GM19023 (cell line): ENCODE measurements around the gene PCDHGC5.

Source experiments
- ATAC-seq: cut with Tn5 transposase; IDR thresholded peaks from one replicate; pipeline ENCODE4 v1.9.1; 2021; ENCODE audit warnings: mild to moderate bottlenecking, moderate library complexity; ENCODE audit not compliant: unreplicated experiment

The PCDHGC5 gene

GRCh38 chr5:141512390-141512910, 23.6 kb downstream of the PCDHGC5 start:
- ATAC-seq, result no peak

DNA sequence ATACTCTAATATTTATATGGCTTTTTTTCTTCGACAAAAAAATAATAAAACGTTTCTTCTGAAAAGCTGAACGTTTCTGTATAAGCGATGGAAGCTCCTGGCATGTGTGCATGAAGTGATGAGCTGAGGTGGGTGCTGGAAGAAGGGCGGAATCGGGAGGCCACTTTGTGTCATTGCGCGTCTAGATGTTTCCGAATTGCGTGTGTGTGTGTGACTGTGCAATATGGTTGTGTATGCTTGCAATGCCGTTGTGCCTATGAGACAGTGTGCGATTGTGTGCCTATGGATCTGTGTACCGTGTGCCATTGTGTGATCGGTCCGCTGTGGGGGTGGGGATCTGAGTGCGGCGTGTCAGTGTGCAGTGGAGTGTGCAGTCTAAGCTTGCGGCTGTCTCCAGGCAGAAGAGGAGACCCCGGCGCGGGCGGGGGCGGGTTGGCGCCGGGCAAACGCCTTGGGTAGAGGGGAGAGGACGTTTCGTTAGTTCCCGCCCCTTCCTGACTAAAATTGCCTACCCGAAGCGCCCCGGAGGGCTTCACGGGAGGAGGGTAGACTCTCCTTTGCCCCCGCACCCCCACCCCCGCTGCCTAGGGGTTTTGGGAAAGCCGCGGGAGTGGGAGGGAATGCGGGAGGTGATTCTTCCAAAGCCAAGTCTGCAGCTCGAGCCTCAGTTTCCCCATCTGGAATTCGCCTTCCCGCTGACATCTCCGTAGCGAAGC, 24.2 kb downstream of the PCDHGC5 start:
- no peak for ATAC-seq

DNA sequence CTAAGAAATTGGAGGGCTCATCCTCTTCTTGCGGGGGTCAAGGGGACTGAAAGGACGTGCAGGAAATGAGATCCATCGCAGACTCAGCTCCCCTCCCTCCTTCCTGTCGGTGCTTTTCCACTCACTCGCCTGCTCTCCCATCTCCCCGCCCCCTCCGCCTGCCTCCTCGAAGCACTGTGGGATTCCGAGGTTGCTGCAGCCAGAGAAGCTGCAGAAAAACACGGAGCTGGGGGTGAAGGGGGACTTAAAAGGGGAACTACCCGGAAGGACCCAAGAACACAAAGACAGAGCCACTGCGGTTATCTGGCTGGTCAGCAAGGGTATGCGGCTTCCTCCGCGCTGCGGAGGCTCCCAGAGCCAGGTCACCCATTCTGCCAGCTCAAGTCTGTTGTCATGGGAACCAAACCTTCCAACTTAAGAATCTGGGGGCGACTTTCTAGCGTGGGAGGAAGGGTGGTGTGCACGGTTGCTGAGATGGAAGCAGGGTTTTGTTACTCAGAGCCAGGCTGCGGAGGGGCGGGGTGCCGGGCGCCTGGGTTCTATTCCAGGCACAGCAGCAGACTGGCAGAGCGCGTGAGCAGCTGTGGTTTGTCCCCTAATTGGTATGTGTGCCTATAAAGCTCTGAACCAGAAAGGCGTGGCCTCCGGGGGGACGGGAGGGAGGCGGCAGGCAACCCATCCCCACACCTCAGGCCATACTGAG, 24.9 kb downstream of the PCDHGC5 start:
- ATAC-seq, result no peak

DNA sequence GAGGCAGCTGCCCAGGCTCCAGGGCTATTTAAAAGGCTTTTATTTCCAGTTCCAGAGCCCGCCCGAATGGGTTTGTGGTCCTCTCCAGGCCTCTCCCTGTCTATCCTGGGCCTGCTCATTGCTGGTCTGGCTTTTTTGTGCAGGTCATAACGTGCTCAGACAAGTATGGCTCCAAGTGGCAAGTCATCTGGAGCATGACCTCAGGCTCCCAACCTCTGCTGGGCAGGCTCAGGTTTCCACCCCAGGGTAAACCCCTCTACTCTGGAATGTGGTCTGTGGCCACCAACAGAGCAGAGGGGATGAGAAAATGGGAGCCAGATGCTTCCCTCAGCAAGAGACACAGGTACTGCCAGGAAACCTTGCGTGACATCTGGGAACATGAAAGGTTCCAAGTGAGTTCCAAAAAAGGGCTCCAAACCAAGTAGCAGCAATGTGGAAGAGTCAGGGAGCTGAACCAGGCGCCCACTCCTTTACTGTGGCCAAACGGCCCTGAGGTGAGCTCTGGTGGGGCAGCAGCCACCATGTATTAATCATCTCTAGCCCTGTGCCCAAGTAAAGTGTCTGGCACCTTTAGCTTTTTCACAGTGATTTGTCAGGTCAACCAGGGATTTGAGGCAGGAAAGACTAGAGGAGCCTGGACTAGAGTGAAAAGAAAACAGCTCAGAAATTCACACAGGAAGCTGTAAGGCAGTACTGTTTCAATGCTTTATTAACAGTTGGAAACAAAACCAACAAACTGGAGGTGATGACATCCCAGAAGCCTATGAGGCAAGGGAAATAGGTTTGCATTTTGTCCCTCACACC, 25.7 kb downstream of the PCDHGC5 start:
- no peak for ATAC-seq

DNA sequence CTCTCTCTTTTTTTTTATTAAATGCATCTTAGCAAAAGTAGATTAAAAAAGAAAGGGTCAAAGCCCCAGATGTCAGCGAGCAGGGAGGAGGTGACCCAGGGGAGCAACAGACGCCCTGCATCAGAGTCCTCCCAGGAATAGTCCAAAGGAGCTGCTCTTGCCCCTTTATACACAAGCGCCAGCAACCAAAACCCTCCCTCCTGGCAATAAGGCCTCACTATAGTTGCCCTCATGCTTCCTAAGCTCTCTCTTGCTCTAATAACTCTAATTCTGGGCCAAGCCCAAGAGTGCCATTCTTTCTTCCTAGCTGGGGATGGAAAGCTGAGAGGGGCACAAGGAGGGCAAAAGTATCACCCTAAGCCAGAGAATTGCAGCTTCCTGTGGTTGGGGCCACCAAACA, 26.3 kb downstream of the PCDHGC5 start:
- ATAC-seq, result no peak

DNA sequence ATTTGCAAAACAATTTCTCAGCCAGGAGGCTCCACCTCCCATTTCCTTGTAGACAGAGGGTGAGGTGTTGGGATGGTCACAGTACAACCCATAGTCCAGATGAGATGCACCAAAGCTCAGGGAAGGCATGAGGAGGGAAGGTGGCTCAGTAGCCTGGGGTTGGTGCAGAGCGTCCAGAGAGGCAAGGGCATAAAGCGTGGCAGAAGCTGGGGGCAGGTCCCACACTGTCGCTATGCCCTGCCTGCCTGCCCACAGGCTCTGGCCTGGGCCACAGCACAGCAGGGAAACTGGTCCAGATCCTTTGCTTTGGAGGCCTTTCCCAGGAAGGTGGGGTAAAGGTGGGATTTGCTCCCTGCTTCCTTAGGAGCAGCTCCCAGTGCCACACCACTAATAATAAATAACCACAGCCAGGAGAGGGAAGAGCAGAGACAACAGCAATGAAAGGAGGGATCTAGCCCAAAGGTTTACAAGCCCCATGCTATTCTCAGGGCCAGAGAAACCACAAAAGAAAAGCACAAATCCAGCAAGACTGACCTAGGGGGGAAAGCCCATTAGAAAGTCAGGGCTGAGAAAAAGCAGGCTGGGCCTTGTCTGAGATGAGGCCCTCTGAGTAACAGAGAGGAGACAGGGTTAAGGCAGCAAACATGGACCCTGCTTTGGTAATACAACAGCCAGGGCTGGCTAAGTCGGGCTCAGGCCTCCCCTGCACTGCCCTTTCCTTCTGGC, 27.2 kb downstream of the PCDHGC5 start:
- ATAC-seq, result no peak

GRCh38 chr5:141516672-141517025, 27.8 kb downstream of the PCDHGC5 start:
- no peak for ATAC-seq

GRCh38 chr5:141517312-141517711, 28.4 kb downstream of the PCDHGC5 start:
- ATAC-seq, result no peak

DNA sequence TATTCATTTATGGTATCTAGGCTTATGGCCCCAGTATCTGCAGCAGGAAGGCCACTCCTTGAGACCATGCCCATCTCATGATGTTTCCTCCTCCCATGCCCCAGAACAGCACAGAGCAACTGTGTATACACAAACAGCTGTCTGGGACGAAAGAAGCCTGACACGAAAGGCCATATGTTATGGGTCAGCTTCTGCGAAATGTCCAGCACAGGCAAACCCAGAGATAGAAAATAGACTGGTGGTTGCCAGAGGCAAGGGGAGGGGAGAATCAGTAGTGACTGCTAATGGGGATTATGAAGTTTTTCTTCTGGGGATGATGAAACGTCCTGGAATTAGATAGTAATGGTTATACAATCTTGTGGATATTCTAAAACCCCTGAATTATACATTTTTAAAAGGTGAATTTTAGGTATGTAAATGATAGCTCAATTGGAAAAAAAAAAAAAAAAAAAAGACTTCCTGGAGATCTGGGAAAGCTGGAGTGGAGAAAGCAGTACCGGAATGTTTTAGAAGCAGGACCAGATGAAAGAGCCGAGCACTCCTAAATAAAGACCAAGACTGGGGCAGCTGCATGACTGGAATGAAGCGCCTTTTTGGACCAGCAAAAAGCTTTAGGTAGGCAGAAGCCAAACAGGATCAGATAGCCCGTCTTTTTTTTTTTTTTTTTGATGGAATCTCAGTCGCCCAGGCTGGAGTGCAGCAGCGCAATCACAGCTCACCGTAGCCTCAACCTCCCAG, 29.2 kb downstream of the PCDHGC5 start:
- no peak for ATAC-seq

GRCh38 chr5:141518618-141519015, 29.7 kb downstream of the PCDHGC5 start:
- ATAC-seq, result no peak

GRCh38 chr5:141519605-141520565, 31.0 kb downstream of the PCDHGC5 start:
- no peak for ATAC-seq

- no peak for ATAC-seq
These were observed 32.4 kb downstream of the PCDHGC5 start for GRCh38 chr5:141521244-141521781.

DNA sequence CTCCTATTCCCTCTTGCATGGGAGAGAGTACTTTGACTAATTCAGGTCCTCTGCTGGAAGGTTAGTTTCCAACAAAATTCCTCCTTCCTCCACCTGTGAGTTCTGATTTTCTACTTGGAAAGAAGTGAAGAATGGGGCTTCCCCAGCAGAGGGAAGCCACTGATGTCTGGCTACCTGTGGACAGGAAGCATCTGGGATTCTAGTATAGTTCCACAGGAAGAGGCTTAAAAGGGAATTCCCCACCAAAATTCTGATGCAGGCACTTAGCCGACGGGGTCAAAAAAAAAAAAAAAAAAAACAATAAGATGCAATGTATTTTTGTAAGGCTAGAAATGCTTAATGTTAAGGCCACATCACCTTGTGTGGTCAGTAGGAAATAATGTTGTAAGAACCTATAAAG, 33.4 kb downstream of the PCDHGC5 start:
- ATAC-seq, result no peak

DNA sequence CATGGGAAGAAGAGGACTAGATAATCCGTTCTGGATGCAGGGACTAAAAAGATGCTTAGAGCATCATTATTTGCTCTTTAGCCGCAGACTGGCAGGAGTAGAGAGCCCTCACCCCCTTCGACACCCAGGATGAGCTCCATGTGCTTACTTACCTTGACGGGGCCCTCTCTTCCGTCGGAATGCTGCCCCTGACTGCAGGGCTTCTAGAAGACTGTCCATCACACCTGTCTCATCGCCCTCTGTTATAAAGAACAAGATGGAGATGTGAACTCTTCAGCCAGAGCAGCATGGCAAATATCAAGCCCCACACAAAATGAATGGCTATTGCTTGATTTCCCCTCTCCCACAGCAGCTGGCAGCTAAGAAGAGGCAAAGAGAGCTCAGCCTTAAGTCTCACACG, 35.1 kb downstream of the PCDHGC5 start:
- ATAC-seq, result no peak

DNA sequence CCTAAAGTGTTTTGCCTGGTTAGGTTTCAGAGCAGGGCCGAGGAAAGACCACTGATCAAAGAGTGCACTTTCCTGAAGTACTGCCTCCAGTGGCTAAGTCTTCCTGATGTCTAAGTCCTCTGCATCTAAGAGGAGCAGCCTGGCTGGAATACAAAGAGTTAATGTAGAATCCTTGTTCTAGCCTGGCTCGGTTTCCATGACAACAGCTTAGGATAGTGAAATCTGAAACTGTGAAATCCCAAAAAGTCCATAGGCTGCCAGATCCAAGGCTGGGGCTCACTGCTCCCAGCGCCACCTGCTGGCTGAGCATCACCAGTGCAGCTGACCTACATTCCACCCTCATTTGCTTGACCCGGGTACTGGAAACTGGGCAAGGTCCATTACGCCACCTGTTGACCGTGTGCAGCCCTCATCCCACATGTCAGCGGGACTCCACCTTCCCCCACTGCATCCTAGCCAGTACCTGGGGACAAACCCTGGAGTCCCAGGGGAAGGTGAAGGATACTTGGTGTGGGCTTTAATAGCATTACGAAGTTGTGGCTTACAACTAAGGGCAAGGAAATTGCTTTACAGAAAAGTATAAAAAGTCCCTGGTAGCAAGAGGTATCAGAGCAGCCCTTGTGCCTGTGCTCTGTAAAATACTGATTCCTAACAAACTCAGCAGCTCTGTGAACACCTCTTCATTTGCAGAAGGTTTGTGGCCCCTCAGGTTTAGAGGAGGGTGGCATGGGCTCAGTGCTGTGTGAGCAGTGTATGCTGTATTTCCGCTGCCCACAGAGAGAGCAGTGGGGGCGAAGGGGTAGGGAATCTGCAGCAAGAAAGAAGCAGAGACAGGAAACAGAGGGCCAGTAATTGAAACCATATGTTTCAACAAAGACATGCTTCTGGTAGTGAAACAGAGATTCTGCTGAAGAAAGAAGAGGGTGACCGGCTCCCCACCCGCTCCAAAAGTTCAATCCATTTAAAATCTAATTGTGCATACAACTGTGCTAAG, 36.0 kb downstream of the PCDHGC5 start:
- ATAC-seq, result peak; percentile 68

DNA sequence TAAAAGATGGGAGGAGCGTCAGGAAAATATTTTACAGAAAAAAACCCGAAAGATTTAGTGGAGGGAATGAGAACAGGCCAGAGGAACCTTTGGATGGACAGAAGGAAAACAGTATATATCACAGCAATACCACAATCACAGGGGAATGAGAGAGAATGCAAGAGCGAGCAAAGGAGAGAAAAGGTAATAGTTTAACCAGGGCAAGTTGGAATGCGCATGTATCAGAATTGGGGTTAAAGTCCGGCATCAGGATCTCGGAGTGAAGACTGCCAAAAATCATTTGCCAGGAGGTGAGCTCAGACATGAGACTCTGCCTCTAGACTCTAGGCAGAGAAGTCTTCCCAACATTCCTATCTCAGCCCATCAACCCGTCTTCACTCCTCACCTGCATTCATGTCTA, 36.8 kb downstream of the PCDHGC5 start:
- ATAC-seq, result no peak

- no peak for ATAC-seq
These were observed 38.5 kb downstream of the PCDHGC5 start for GRCh38 chr5:141527426-141527825.
